MM.1S (cell line): Measurements from ENCODE around the gene SMYD1.

Source experiments
- DNase-seq: peaks from one replicate; pipeline ENCODE4 v3.0.0-alpha.2; 2015
- H2AFZ ChIP-seq: fragments of 300-600 bp; sonication (generic); 2 replicates; pipeline ENCODE4 v1.6.0; 2016; ENCODE audit warnings: antibody characterized with exemption, low read length
- H3F3A ChIP-seq: fragments of 300-600 bp; sonication (generic); 2 replicates; pipeline ENCODE4 v1.6.1; 2016; ENCODE audit warnings: mild to moderate bottlenecking, antibody characterized with exemption, low read length, moderate library complexity, mixed read lengths; ENCODE audit not compliant: insufficient read depth
- H3K27ac ChIP-seq: fragments of 300-600 bp; sonication (generic); 2 replicates; pipeline ENCODE4 v1.5.1; 2016; ENCODE audit warnings: mild to moderate bottlenecking, low read length
- H3K27me3 ChIP-seq: fragments of 300-600 bp; sonication (generic); replicated peaks from 2 replicates; pipeline ENCODE4 v1.6.0; 2016; ENCODE audit warnings: low read length; ENCODE audit not compliant: insufficient read depth
- H3K36me3 ChIP-seq: fragments of 300-600 bp; sonication (generic); replicated peaks from 2 replicates; pipeline ENCODE4 v1.6.1; 2016; ENCODE audit warnings: mild to moderate bottlenecking, low read length, mixed read lengths; ENCODE audit not compliant: insufficient read depth
- H3K4me1 ChIP-seq: fragments of 300-600 bp; sonication (generic); 2 replicates; pipeline ENCODE4 v1.6.1; 2016; ENCODE audit warnings: low read length, mixed read lengths
- H3K4me2 ChIP-seq: fragments of 300-600 bp; sonication (generic); 2 replicates; pipeline ENCODE4 v1.6.0; 2016; ENCODE audit warnings: low read depth, low read length
- H3K4me3 ChIP-seq: fragments of 300-600 bp; sonication (generic); 2 replicates; pipeline ENCODE4 v1.5.1; 2016; ENCODE audit warnings: low read length, mixed read lengths
- H3K79me2 ChIP-seq: fragments of 300-600 bp; sonication (generic); 2 replicates; pipeline ENCODE4 v1.6.1; 2016; ENCODE audit warnings: mixed run types, low read length, mixed read lengths
- H3K9ac ChIP-seq: fragments of 300-600 bp; sonication (generic); 2 replicates; pipeline ENCODE4 v1.6.1; 2016; ENCODE audit warnings: low read length, mixed read lengths
- H3K9me2 ChIP-seq: fragments of 300-600 bp; sonication (generic); replicated peaks from 2 replicates; pipeline ENCODE4 v1.6.1; 2016; ENCODE audit warnings: mild to moderate bottlenecking, low read length, mixed read lengths; ENCODE audit not compliant: insufficient read depth
- H3K9me3 ChIP-seq: fragments of 300-600 bp; sonication (generic); replicated peaks from 2 replicates; pipeline ENCODE4 v1.6.1; 2016; ENCODE audit warnings: mild to moderate bottlenecking, low read length, mixed read lengths; ENCODE audit not compliant: insufficient read depth
- H4K20me1 ChIP-seq: fragments of 300-600 bp; sonication (generic); 2 replicates; pipeline ENCODE4 v1.6.1; 2016; ENCODE audit warnings: mild to moderate bottlenecking, low read length, moderate library complexity, mixed read lengths; ENCODE audit not compliant: insufficient read depth
- EZH2 ChIP-seq: fragments of 300-600 bp; sonication (generic); optimal IDR thresholded peaks from 2 replicates; pipeline ENCODE3; 2017; ENCODE audit warnings: low read depth, mild to moderate bottlenecking, antibody characterized with exemption, low read length, mixed read lengths
- EZH2phosphoT487 ChIP-seq: fragments of 300-600 bp; sonication (generic); IDR thresholded peaks from 2 replicates; pipeline ENCODE4 v1.6.1; 2018; ENCODE audit warnings: antibody characterized with exemption, low read length
- TF ChIP-seq, protein P1 (sequence below): fragments of 300-600 bp; sonication (generic); IDR thresholded peaks from 2 replicates; pipeline ENCODE4 v1.5.1; 2016; ENCODE audit warnings: antibody characterized with exemption, low read length, mixed read lengths

Gene SMYD1

GRCh38 chr2:88099798-88100488, 32.3 kb downstream of the SMYD1 start:
- Histone ChIP-seq H3K4me3 (no peak overlapping the region), H3K4me2 (no peak overlapping the region), H3F3A (no peaks in the 10 kb centered on the region), H2AFZ (no peak overlapping the region), H3K27ac (no peak overlapping the region), H3K9me2 (no peaks in the 10 kb centered on the region), H3K36me3 (no peaks in the 10 kb centered on the region), H3K9ac (no peak overlapping the region), H3K4me1 (no peaks in the 10 kb centered on the region), H3K79me2 (no peaks in the 10 kb centered on the region), H3K27me3 (no peaks in the 10 kb centered on the region), H3K9me3 (no peaks in the 10 kb centered on the region), H4K20me1 (no peaks in the 10 kb centered on the region)
- DNase-seq = no peak
- TF ChIP-seq EZH2 (no peak), EZH2phosphoT487 (no peak)
- TF ChIP-seq, protein P1, sequence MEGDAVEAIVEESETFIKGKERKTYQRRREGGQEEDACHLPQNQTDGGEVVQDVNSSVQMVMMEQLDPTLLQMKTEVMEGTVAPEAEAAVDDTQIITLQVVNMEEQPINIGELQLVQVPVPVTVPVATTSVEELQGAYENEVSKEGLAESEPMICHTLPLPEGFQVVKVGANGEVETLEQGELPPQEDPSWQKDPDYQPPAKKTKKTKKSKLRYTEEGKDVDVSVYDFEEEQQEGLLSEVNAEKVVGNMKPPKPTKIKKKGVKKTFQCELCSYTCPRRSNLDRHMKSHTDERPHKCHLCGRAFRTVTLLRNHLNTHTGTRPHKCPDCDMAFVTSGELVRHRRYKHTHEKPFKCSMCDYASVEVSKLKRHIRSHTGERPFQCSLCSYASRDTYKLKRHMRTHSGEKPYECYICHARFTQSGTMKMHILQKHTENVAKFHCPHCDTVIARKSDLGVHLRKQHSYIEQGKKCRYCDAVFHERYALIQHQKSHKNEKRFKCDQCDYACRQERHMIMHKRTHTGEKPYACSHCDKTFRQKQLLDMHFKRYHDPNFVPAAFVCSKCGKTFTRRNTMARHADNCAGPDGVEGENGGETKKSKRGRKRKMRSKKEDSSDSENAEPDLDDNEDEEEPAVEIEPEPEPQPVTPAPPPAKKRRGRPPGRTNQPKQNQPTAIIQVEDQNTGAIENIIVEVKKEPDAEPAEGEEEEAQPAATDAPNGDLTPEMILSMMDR = no peak

DNA sequence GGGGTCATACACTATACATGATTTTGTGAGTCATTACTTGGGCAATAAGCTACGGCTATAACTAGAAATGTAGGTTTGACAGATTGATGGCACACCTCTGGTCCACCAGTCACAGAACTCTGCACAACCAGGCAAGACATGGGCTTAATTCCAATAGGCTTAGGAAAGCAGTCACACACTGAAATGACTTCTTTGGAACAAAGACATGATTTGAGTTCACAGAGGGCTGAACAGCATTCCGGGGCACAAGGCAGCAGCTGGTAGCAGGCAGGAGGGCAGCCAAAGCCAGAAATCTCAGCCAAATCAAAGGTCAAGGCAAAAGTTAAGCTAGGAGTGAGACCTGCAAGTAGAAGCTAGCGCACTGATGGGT, 32.8 kb downstream of the SMYD1 start:
- no peaks in the 10 kb centered on the region for H3K27me3 ChIP-seq
- DNase-seq = no peak
- no peak overlapping the region for H3K4me2 ChIP-seq
- no peak overlapping the region for H3K9ac ChIP-seq
- no peak overlapping the region for H3K4me3 ChIP-seq
- no peaks in the 10 kb centered on the region for H3K9me2 ChIP-seq
- no peak overlapping the region for H2AFZ ChIP-seq
- H3F3A ChIP-seq = no peaks in the 10 kb centered on the region
- no peak overlapping the region for H3K27ac ChIP-seq
- H4K20me1 ChIP-seq = no peaks in the 10 kb centered on the region
- no peak for TF ChIP-seq EZH2phosphoT487
- TF ChIP-seq, protein P1 = no peak
- no peak for TF ChIP-seq EZH2
- no peaks in the 10 kb centered on the region for H3K4me1 ChIP-seq
- no peaks in the 10 kb centered on the region for H3K9me3 ChIP-seq
- H3K79me2 ChIP-seq = no peaks in the 10 kb centered on the region
- no peaks in the 10 kb centered on the region for H3K36me3 ChIP-seq

GRCh38 chr2:88108796-88109195, 41.2 kb downstream of the SMYD1 start:
- H3K27me3 ChIP-seq = no peaks in the 10 kb centered on the region

More at GRCh38 chr2:88108796-88109195, 41.2 kb downstream of the SMYD1 start:
- no peaks in the 10 kb centered on the region for H3K36me3 ChIP-seq
- peaks cover 10% of the 10 kb centered on the region; the same call in 1 of the 2 replicates for H3F3A ChIP-seq
- H3K9me2 ChIP-seq = no peaks in the 10 kb centered on the region
- H3K79me2 ChIP-seq = no peaks in the 10 kb centered on the region
- no peak for DNase-seq
- no peaks in the 10 kb centered on the region for H4K20me1 ChIP-seq
- H3K9ac ChIP-seq = no peak overlapping the region
- no peak overlapping the region for H3K27ac ChIP-seq
- no peak overlapping the region for H3K4me2 ChIP-seq
- peaks cover 24% of the 10 kb centered on the region for H3K4me1 ChIP-seq
- H3K9me3 ChIP-seq = no peaks in the 10 kb centered on the region
- H2AFZ ChIP-seq = no peak overlapping the region
- TF ChIP-seq, protein P1 = no peak
- TF ChIP-seq EZH2phosphoT487 (no peak), EZH2 (no peak)
- no peak overlapping the region for H3K4me3 ChIP-seq
